HG03060 (cell line): ENCODE results near the gene FBXL14.

Experiments used
- ATAC-seq: cut with Tn5 transposase; IDR thresholded peaks from one replicate; pipeline ENCODE4 v1.9.1; 2021; ENCODE audit warnings: low read depth, moderate number of reproducible peaks; ENCODE audit not compliant: unreplicated experiment

The FBXL14 gene

GRCh38 chr12:1544996-1545700 lies 49.2 kb downstream of the FBXL14 start:
- no peak for ATAC-seq

GRCh38 chr12:1542599-1542998 lies 51.8 kb downstream of the FBXL14 start:
- ATAC-seq = no peak

- no peak for ATAC-seq
These were observed 53.7 kb downstream of the FBXL14 start for GRCh38 chr12:1540690-1541089.

- ATAC-seq = no peak
These were observed 55.2 kb downstream of the FBXL14 start for GRCh38 chr12:1539135-1539534.

GRCh38 chr12:1536817-1537216 lies 57.6 kb downstream of the FBXL14 start:
- ATAC-seq = no peak

- ATAC-seq = no peak
These were observed 59.6 kb downstream of the FBXL14 start for GRCh38 chr12:1534748-1535147.

- no peak for ATAC-seq
These were observed 60.6 kb downstream of the FBXL14 start for GRCh38 chr12:1533602-1534304.

GRCh38 chr12:1533205-1533601 lies 61.2 kb downstream of the FBXL14 start:
- no peak for ATAC-seq

- ATAC-seq = no peak
These were observed 61.8 kb downstream of the FBXL14 start for GRCh38 chr12:1532375-1533165.

GRCh38 chr12:1531654-1532374 lies 62.6 kb downstream of the FBXL14 start:
- ATAC-seq = no peak

- ATAC-seq = no peak
These were observed 63.2 kb downstream of the FBXL14 start for GRCh38 chr12:1531153-1531653.

- no peak for ATAC-seq
These were observed 63.7 kb downstream of the FBXL14 start for GRCh38 chr12:1530592-1531152.

GRCh38 chr12:1529862-1530591 lies 64.4 kb downstream of the FBXL14 start:
- ATAC-seq = no peak

- ATAC-seq = no peak
These were observed 65.0 kb downstream of the FBXL14 start for GRCh38 chr12:1529228-1529861.

- ATAC-seq = no peak
These were observed 65.6 kb downstream of the FBXL14 start for GRCh38 chr12:1528791-1529190.

GRCh38 chr12:1527789-1528188 lies 66.6 kb downstream of the FBXL14 start:
- ATAC-seq = no peak

GRCh38 chr12:1525858-1526257 lies 68.5 kb downstream of the FBXL14 start:
- no peak for ATAC-seq

GRCh38 chr12:1523558-1524050 lies 70.8 kb downstream of the FBXL14 start:
- ATAC-seq = no peak

- no peak for ATAC-seq
These were observed 71.3 kb downstream of the FBXL14 start for GRCh38 chr12:1523046-1523445.
